ENCODE results near the gene IRF2BPL.

The IRF2BPL gene

GRCh38 chr14:76984787-76985375 lies 43.6 kb downstream of the IRF2BPL start:
- no peak for DNase-seq

- no peak for DNase-seq
Observed at GRCh38 chr14:76984297-76984696, 44.2 kb downstream of the IRF2BPL start.

- DNase-seq = no peak
Observed at GRCh38 chr14:76981670-76982069, 46.8 kb downstream of the IRF2BPL start.

GRCh38 chr14:76977793-76978720 lies 50.5 kb downstream of the IRF2BPL start:
- DNase-seq = no peak

- DNase-seq = no peak
Observed at GRCh38 chr14:76976240-76977005, 52.1 kb downstream of the IRF2BPL start.

GRCh38 chr14:76975812-76976211 lies 52.7 kb downstream of the IRF2BPL start:
- no peak for DNase-seq

GRCh38 chr14:76975051-76975450 lies 53.5 kb downstream of the IRF2BPL start:
- no peak for DNase-seq

All from cortex of kidney (tissue), 1 donor.